ENCODE data around the gene ABCB8.
A peak's percentile ranks its signal among the peaks of the same experiment; 100 is the strongest.
"Not testable (repeated sequence)": the region's sequence is repeated elsewhere in the genome, so short reads cannot be mapped to it uniquely, and the experiment has no call there.

ABCB8 gene

GRCh38 chr7:150997075-150997511, 31.2 kb upstream of the ABCB8 start:
- FAIRE-seq, result no peak

GRCh38 chr7:150997817-150998216, 30.4 kb upstream of the ABCB8 start:
- no peak for FAIRE-seq
- no peak for DNase-seq (ENCODE audit: extremely low spot score, insufficient read length, low read depth)

More at GRCh38 chr7:150997075-150997511, 31.2 kb upstream of the ABCB8 start:
- DNase-seq (ENCODE audit: extremely low spot score, insufficient read length, low read depth), result no peak

DNA sequence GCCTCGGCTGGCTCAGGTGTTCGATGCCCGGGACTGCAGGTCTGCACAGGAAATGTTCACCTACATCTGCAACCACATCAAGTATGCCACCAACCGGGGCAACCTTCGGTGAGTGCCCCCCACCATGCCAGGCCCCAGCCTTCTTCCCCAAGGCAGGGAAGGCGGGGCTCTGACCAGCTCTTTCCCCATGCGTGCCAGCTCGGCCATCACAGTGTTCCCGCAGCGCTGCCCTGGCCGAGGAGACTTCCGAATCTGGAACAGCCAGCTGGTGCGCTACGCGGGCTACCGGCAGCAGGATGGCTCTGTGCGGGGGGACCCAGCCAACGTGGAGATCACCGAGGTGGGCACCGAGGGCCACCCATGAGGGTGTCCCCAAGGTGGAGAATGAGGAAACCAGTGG, 29.9 kb upstream of the ABCB8 start:
- no peak for DNase-seq (ENCODE audit: extremely low spot score, insufficient read length, low read depth)
- no peak for FAIRE-seq

- DNase-seq (ENCODE audit: extremely low spot score, insufficient read length, low read depth) (no peak), FAIRE-seq (no peak)
Observed at GRCh38 chr7:150999001-150999400, 29.2 kb upstream of the ABCB8 start.

GRCh38 chr7:150999497-151000230, 28.6 kb upstream of the ABCB8 start:
- FAIRE-seq (no peak), DNase-seq (ENCODE audit: extremely low spot score, insufficient read length, low read depth) (no peak)

GRCh38 chr7:151000897-151001495, 27.3 kb upstream of the ABCB8 start:
- DNase-seq (ENCODE audit: extremely low spot score, insufficient read length, low read depth) (no peak), FAIRE-seq (no peak)

DNA sequence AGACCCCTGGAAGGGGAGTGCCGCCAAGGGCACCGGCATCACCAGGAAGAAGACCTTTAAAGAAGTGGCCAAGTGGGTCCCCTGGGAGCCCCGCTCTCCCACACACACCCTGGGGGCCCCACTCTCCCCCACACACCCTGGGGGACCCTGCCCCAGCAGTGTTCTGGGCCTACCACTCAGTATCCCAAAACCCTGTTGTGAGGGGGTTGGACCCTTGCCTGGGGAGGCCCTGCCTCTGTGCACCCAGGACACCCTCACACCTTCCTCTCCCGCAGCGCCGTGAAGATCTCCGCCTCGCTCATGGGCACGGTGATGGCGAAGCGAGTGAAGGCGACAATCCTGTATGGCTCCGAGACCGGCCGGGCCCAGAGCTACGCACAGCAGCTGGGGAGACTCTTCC, 26.7 kb upstream of the ABCB8 start:
- FAIRE-seq, result no peak
- no peak for DNase-seq (ENCODE audit: extremely low spot score, insufficient read length, low read depth)

- DNase-seq (ENCODE audit: extremely low spot score, insufficient read length, low read depth) (no peak), FAIRE-seq (no peak)
Observed at GRCh38 chr7:151003572-151003971, 24.7 kb upstream of the ABCB8 start.

DNA sequence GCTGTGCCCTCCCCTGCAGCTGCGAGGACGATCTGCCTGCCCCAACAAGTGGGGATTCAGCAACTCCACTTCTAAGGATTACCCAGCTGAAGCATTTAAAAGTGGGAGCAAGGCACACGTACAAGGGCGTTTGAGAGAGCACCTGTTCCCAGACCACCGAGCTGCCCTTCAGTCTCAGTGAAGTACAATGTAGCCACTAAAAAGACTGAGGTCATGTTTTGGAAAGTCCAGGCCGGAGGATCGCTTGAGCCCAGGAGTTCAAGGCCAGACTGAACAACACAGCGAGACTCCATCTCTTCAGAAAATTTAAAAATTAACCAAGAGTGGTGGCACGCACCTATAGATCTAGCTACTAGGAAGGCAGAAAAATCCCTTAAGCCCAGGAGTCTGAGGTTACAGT, 22.7 kb upstream of the ABCB8 start:
- FAIRE-seq (no peak), DNase-seq (ENCODE audit: extremely low spot score, insufficient read length, low read depth) (no peak)

- DNase-seq (ENCODE audit: extremely low spot score, insufficient read length, low read depth) (no peak), FAIRE-seq (no peak)
Observed at GRCh38 chr7:151006590-151007300, 21.5 kb upstream of the ABCB8 start.

- no peak for DNase-seq (ENCODE audit: extremely low spot score, insufficient read length, low read depth)
- no peak for FAIRE-seq
Observed at GRCh38 chr7:151007469-151007898, 20.8 kb upstream of the ABCB8 start.

DNA sequence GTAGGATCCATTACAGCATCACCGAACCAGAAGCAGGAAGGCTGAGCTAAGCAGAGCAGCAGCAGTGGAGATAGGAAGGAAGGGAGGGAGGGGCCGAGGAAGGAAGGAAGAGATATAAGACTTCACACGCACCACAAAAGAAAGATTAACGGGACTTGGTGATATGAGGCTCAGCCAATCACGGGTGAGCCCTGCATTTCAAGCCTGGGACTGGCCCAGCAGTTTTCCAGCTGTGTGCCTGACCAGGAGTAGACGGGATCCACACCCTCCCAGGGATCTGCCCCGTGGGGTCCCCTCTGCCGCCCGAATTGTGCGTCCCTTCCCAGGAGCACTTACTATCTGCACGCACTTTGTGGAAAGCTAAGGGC, 20.1 kb upstream of the ABCB8 start:
- no peak for FAIRE-seq

DNA sequence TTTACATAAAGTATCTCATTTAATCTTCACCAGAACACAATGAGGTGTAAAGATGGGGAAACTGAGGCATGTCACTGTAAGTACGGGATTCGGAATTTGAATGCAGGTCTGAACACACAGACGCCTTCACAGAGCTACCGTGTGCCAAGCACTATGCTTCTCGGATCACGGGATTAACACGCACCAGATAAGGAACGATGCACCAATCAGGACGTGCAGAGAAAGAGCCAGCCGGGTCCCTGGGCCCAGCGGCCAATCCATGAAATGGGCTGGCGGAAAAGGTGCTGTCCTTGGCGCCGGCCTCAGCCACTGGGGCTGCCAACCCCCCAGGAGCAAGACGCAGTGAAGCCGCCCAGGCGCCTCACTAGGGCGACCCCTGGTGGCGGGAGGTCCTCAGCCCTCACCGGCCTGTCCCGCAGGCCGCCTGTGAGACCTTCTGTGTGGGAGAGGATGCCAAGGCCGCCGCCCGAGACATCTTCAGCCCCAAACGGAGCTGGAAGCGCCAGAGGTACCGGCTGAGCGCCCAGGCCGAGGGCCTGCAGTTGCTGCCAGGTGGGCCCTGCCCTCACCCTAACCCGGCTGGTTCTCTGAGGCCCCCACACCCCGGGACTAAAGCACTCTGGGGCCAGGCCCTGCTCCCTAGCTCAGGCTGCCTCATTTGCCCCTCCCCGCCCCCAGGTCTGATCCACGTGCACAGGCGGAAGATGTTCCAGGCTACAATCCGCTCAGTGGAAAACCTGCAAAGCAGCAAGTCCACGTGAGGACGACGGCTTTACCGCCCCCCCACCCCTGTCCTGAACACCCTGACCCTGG, 19.5 kb upstream of the ABCB8 start:
- peak; percentile 86 for DNase-seq (ENCODE audit: extremely low spot score, insufficient read length, low read depth)
- peak; percentile 83 for FAIRE-seq

More for the DNA sequence above, 20.1 kb upstream of the ABCB8 start:
- no peak for DNase-seq (ENCODE audit: extremely low spot score, insufficient read length, low read depth)

- DNase-seq (ENCODE audit: extremely low spot score, insufficient read length, low read depth), result no peak
- FAIRE-seq, result no peak
Observed at GRCh38 chr7:151009327-151010036, 18.8 kb upstream of the ABCB8 start.

GRCh38 chr7:151010037-151010306, 18.3 kb upstream of the ABCB8 start:
- no peak for DNase-seq (ENCODE audit: extremely low spot score, insufficient read length, low read depth)

GRCh38 chr7:151010307-151011096, 17.7 kb upstream of the ABCB8 start:
- no peak for FAIRE-seq
- no peak for DNase-seq (ENCODE audit: extremely low spot score, insufficient read length, low read depth)

More at GRCh38 chr7:151010037-151010306, 18.3 kb upstream of the ABCB8 start:
- FAIRE-seq, result no peak

DNA sequence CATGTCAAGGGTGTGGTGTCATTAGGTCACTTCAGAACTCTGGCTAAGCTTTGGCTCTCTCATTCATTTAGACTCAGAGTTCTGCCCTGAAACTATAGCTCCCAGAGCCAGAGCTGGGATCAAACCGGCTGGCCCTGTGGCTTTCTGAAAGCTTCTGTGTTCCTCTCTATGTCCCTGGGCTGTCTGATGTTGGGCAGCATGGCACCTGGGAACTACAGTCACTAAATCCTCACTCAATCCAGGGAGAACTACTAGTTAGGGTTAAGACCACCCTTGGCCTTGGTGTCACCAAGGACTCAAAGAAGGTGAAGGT, 17.2 kb upstream of the ABCB8 start:
- no peak for DNase-seq (ENCODE audit: extremely low spot score, insufficient read length, low read depth)
- no peak for FAIRE-seq

- not testable (repeated sequence) for FAIRE-seq; DNase-seq (ENCODE audit: extremely low spot score, insufficient read length, low read depth)
Observed at GRCh38 chr7:151011616-151012015, 16.6 kb upstream of the ABCB8 start.

- DNase-seq (ENCODE audit: extremely low spot score, insufficient read length, low read depth) (no peak), FAIRE-seq (no peak)
Observed at GRCh38 chr7:151012031-151012692, 16.1 kb upstream of the ABCB8 start.

Measured in GM18507 (cell line).